ENCODE results near the gene AGTR2. TPM values are rescaled to one million over a fixed set of nuclear protein-coding genes. Genes with fewer than 3 reads are reported as not detected.

AGTR2 gene
- total and polyA plus RNA-seq, 2 experiments from 2014 or later, result not detected

GRCh38 chrX:116204932-116205331 is 34.4 kb downstream of the AGTR2 start:
- H4K20me1 ChIP-seq (replicated peaks; ENCODE audit: insufficient read depth), result no peaks in the 10 kb centered on the region
- Mint-ChIP-seq H3K4me3 (no peak overlapping the region), H3K36me3 (ENCODE audit: low read depth) (no peaks in the 10 kb centered on the region), H3K27me3 (ENCODE audit: insufficient read depth, low read depth, poor library complexity) (peaks cover 2% of the 10 kb centered on the region), H3K27ac (no peak overlapping the region), H3K9me3 (no peaks in the 10 kb centered on the region), H3K4me1 (no peaks in the 10 kb centered on the region)
- TF ChIP-seq ETS1 (IDR thresholded peaks at IDR 0.05), result no peak
- TF ChIP-seq CTCF (conservative IDR thresholded peaks at IDR 0.05; ENCODE audit: low read depth in 2 of 2), result peak; percentile 55 to 65
- H3K27me3 ChIP-seq (ENCODE audit: insufficient read depth), result no peaks in the 10 kb centered on the region
- H3K27ac ChIP-seq (ENCODE audit: low read depth), result no peak overlapping the region
- DNase-seq (ENCODE audit: low spot score), result peak; percentile 56
- H3K4me1 ChIP-seq (ENCODE audit: insufficient read depth), result no peaks in the 10 kb centered on the region
- no peak overlapping the region for H2AFZ ChIP-seq
- no peaks in the 10 kb centered on the region for H3K36me3 ChIP-seq (ENCODE audit: insufficient read depth)
- no peak overlapping the region for H3K4me2 ChIP-seq
- H3K79me2 ChIP-seq (replicated peaks; ENCODE audit: insufficient read depth), result no peaks in the 10 kb centered on the region
- H3K9me2 ChIP-seq (ENCODE audit: insufficient read depth), result no peaks in the 10 kb centered on the region
- no peak for ATAC-seq
- H3K4me3 ChIP-seq, result no peak overlapping the region
- no peaks in the 10 kb centered on the region for H3F3A ChIP-seq (replicated peaks; ENCODE audit: low read depth)

GRCh38 chrX:116213262-116213661 is 42.7 kb downstream of the AGTR2 start:
- H3K36me3 ChIP-seq (ENCODE audit: insufficient read depth), result no peaks in the 10 kb centered on the region
- Mint-ChIP-seq H3K27me3 (ENCODE audit: insufficient read depth, low read depth, poor library complexity) (peaks cover 2% of the 10 kb centered on the region), H3K4me1 (no peaks in the 10 kb centered on the region), H3K4me3 (no peak overlapping the region), H3K36me3 (ENCODE audit: low read depth) (no peaks in the 10 kb centered on the region), H3K27ac (no peak overlapping the region), H3K9me3 (no peaks in the 10 kb centered on the region)
- no peak overlapping the region for H3K4me3 ChIP-seq
- no peaks in the 10 kb centered on the region for H3F3A ChIP-seq (replicated peaks; ENCODE audit: low read depth)
- H3K79me2 ChIP-seq (replicated peaks; ENCODE audit: insufficient read depth), result no peaks in the 10 kb centered on the region
- no peaks in the 10 kb centered on the region for H3K27me3 ChIP-seq (ENCODE audit: insufficient read depth)
- H4K20me1 ChIP-seq (replicated peaks; ENCODE audit: insufficient read depth), result no peaks in the 10 kb centered on the region
- DNase-seq (ENCODE audit: low spot score), result no peak
- H3K9me2 ChIP-seq (ENCODE audit: insufficient read depth), result no peaks in the 10 kb centered on the region
- no peak overlapping the region for H3K4me2 ChIP-seq
- no peak for ATAC-seq
- no peaks in the 10 kb centered on the region for H3K4me1 ChIP-seq (ENCODE audit: insufficient read depth)
- H2AFZ ChIP-seq, result no peak overlapping the region
- no peak overlapping the region for H3K27ac ChIP-seq (ENCODE audit: low read depth)
- no peak for TF ChIP-seq ETS1 (IDR thresholded peaks at IDR 0.05)
- no peak for TF ChIP-seq ZNF331 (CRISPR knock-in tag; IDR thresholded peaks at IDR 0.05; ENCODE audit: low read depth)
- no peak for TF ChIP-seq CTCF (conservative IDR thresholded peaks at IDR 0.05; ENCODE audit: low read depth in 2 of 2)
- TF ChIP-seq EZH2 (IDR thresholded peaks at IDR 0.05; ENCODE audit: low read depth, unreplicated experiment), result no peak
- TF ChIP-seq ZNF462 (CRISPR knock-in tag; IDR thresholded peaks at IDR 0.05), result no peak
- TF ChIP-seq POLR2AphosphoS5 (IDR thresholded peaks at IDR 0.05; ENCODE audit: low read depth), result no peak
- no peak for TF ChIP-seq CREB1 (CRISPR knock-in tag; IDR thresholded peaks at IDR 0.05; ENCODE audit: low read depth)

Data from GM23338 (cell line).